ENCODE data around the gene LMBR1.

- no peak for TF ChIP-seq CTCF (IDR thresholded peaks at IDR 0.05)
- TF ChIP-seq POLR2A (IDR thresholded peaks at IDR 0.05): no peak
Observed at GRCh38 chr7:156886020-156886795, 6.8 kb downstream of the LMBR1 start.
